GM12878 (cell line): ENCODE data around the gene LITAF. TPM values are rescaled to one million over a fixed set of nuclear protein-coding genes. Genes with fewer than 3 reads are reported as not detected.

Experiments used
- ATAC-seq: fragments of 200-7000 bp; cut with Tn5 transposase; 3 replicates; pipeline ENCODE4 v1.9.1; 2020; ENCODE audit warnings: mild to moderate bottlenecking, moderate library complexity
- BruUV-seq: library from RNA; stranded (reverse); fragments of 400-500 nt; replicated peaks from 2 replicates; lab custom pipeline; 2021; lab: Mats Ljungman, UMichigan
- CTCF ChIA-PET: fragments of 300-600 bp; sonication (Branson Sonifier 250); formaldehyde crosslinking; extraction: SDS; loops from one replicate; lab custom pipeline; 2021; ENCODE audit warnings: inconsistent platforms; lab: Yijun Ruan, JAX
- POLR2A ChIA-PET: fragments of 350-600 bp; formaldehyde crosslinking; extraction: SDS; loops from one replicate; lab custom pipeline; 2021; ENCODE audit warnings: inconsistent platforms; lab: Charles Lee
- RAD21 ChIA-PET: fragments of 300-600 bp; sonication (Branson Sonifier 250); formaldehyde crosslinking; loops from one replicate; lab custom pipeline; 2023; ENCODE audit warnings: antibody characterized with exemption; ENCODE audit not compliant: unreplicated experiment; lab: Charles Lee
- SMC1A ChIA-PET: fragments of 300-600 bp; sonication (Branson Sonifier 250); formaldehyde crosslinking; loops from one replicate; lab custom pipeline; 2023; ENCODE audit not compliant: unreplicated experiment, uncharacterized antibody; lab: Charles Lee
- DNase-seq: peaks from one replicate; pipeline ENCODE4 v3.0.0-alpha.2; 2011; ENCODE audit warnings: low read depth, low spot score
- FAIRE-seq: peaks from 3 replicates; lab custom pipeline; 2011; peaks lifted over from hg19 to GRCh38; lab: Jason Lieb, UNC
- H2AFZ ChIP-seq: 2 replicates; pipeline ENCODE4 v1.6.0; 2011; ENCODE audit warnings: low read depth, low read length, control low read depth; ENCODE audit not compliant: control insufficient read depth
- H3K27ac ChIP-seq: 2 replicates; pipeline ENCODE4 v1.5.1; 2011; ENCODE audit warnings: control low read depth; ENCODE audit not compliant: control insufficient read depth, insufficient read depth
- H3K27me3 ChIP-seq, 2 experiments: replicated peaks in 1 of 2; 2 replicates each; pipeline versions ENCODE4 v1.6.0 to v1.6.1; 2011; ENCODE audit warnings: low read length in 1 of 2; ENCODE audit not compliant: control insufficient read depth in 2 of 2, insufficient read depth in 2 of 2
- H3K36me3 ChIP-seq, 2 experiments: 2 replicates each; pipeline ENCODE4 v1.5.1; 2011; ENCODE audit warnings: low read length in 1 of 2; ENCODE audit not compliant: control insufficient read depth in 2 of 2, insufficient read depth in 2 of 2
- H3K4me1 ChIP-seq: 2 replicates; pipeline ENCODE4 v1.6.1; 2011; ENCODE audit warnings: mild to moderate bottlenecking, low read length, moderate library complexity, mixed read lengths; ENCODE audit not compliant: control insufficient read depth, insufficient read depth
- H3K4me2 ChIP-seq: 2 replicates; pipeline ENCODE4 v1.6.0; 2011; ENCODE audit warnings: control low read depth; ENCODE audit not compliant: control insufficient read depth, insufficient read depth
- H3K4me3 ChIP-seq: fragments of 200-600 bp; sonication (generic); 2 replicates; pipeline ENCODE4 v1.5.1; 2016
- H3K79me2 ChIP-seq: 2 replicates; pipeline ENCODE4 v1.6.0; 2011; ENCODE audit warnings: low read length; ENCODE audit not compliant: control insufficient read depth, insufficient read depth
- H3K9ac ChIP-seq: 2 replicates; pipeline ENCODE4 v1.8.0; 2011; ENCODE audit warnings: low read length, control low read depth, mixed read lengths; ENCODE audit not compliant: control insufficient read depth, insufficient read depth
- H3K9me3 ChIP-seq: replicated peaks from 3 replicates; pipeline ENCODE4 v1.5.1; 2011; ENCODE audit warnings: mild to moderate bottlenecking, low read length; ENCODE audit not compliant: control insufficient read depth, insufficient read depth
- H4K20me1 ChIP-seq: 2 replicates; pipeline ENCODE4 v1.6.0; 2011; ENCODE audit not compliant: control insufficient read depth, insufficient read depth
- FOS ChIP-seq: IDR thresholded peaks from 3 replicates; pipeline ENCODE4 v1.6.1; 2011; ENCODE audit warnings: borderline replicate concordance; ENCODE audit not compliant: insufficient read length; ENCODE audit errors: extremely low read depth
- IKZF2 ChIP-seq, 2 experiments: fragments of 450-650 bp; IDR thresholded peaks; 2 replicates each; pipeline ENCODE4 v1.6.1; 2017; ENCODE audit warnings: mild to moderate bottlenecking in 2 of 2, moderate library complexity in 2 of 2
- KLF5 ChIP-seq: fragments of 450-650 bp; IDR thresholded peaks from 2 replicates; pipeline ENCODE4 v1.6.1; 2014; ENCODE audit warnings: mild to moderate bottlenecking; ENCODE audit not compliant: partially characterized antibody
- LARP7 ChIP-seq: fragments of 450-650 bp; IDR thresholded peaks from 2 replicates; pipeline ENCODE4 v1.6.1; 2017; ENCODE audit warnings: mild to moderate bottlenecking
- NBN ChIP-seq: fragments of 450-650 bp; IDR thresholded peaks from 2 replicates; pipeline ENCODE4 v1.6.1; 2016
- NKRF ChIP-seq: fragments of 450-650 bp; conservative IDR thresholded peaks from 2 replicates; pipeline ENCODE4 v1.6.1; 2017; ENCODE audit warnings: mild to moderate bottlenecking, moderate library complexity
- NR2C1 ChIP-seq: fragments of 450-650 bp; IDR thresholded peaks from 2 replicates; pipeline ENCODE4 v1.6.1; 2017; ENCODE audit warnings: antibody characterized with exemption, mild to moderate bottlenecking, moderate library complexity
- POLR2A ChIP-seq: IDR thresholded peaks from 2 replicates; pipeline ENCODE4 v1.6.1; 2011; ENCODE audit warnings: low read depth, mild to moderate bottlenecking, low read length
- RB1 ChIP-seq: fragments of 450-650 bp; formaldehyde crosslinking; IDR thresholded peaks from 2 replicates; pipeline ENCODE4 v1.6.1; 2017; ENCODE audit warnings: mild to moderate bottlenecking, borderline replicate concordance
- RUNX3 ChIP-seq: IDR thresholded peaks from 2 replicates; pipeline ENCODE4 v1.6.1; 2012; ENCODE audit warnings: low read length, inconsistent platforms
- SIN3A ChIP-seq: IDR thresholded peaks from 2 replicates; pipeline ENCODE4 v1.6.1; 2012; ENCODE audit warnings: low read depth, low read length, improper control_type of control experiment
- SP1 ChIP-seq: IDR thresholded peaks from one replicate; pipeline ENCODE4 v1.6.1; 2011; ENCODE audit warnings: low read depth, low read length
- STAT3 ChIP-seq: IDR thresholded peaks from 2 replicates; pipeline ENCODE4 v1.6.1; 2011; ENCODE audit warnings: low read depth, low read length, improper control_type of control experiment
- ZSCAN29 ChIP-seq: fragments of 450-650 bp; IDR thresholded peaks from 2 replicates; pipeline ENCODE4 v1.6.1; 2017; ENCODE audit warnings: mild to moderate bottlenecking, moderate library complexity
- WGBS: methylation state at CpG from one replicate; pipeline ENCODE4 v1.1.6; 2016; ENCODE audit warnings: low lambda C conversion rate; ENCODE audit not compliant: insufficient replicate concordance, insufficient coverage; ENCODE audit errors: missing lambda C conversion rate; 5-methylcytosine and 5-hydroxymethylcytosine counted together
- in situ Hi-C: fragments of 300-500 bp; cut with MboI; formaldehyde crosslinking; loops from 9 replicates; pipeline ENCODE4 v1.14.3; 2018; ENCODE audit warnings: mixed read lengths
- intact Hi-C: fragments of 100-400 bp; cut with micrococcal nuclease; formaldehyde crosslinking; loops from one replicate; pipeline ENCODE4 v1.14.2; 2022; ENCODE audit not compliant: unreplicated experiment
- polyA plus RNA-seq, 11 experiments: library from polyadenylated mRNA; depleted of rRNA in 4 of 11; unstranded in 6 of 11; stranded (reverse) in 5 of 11; fragments of >200 nt; fragmentation: Nextera tagmentation in 4 of 11; fragmentation: Illumina TruSeq in 1 of 11; extraction: Ambion mirVana in 4 of 11; extraction: Trizol in 1 of 11; gene quantifications; 1 replicate in 1 of 11; 2 replicates in 10 of 11; pipeline versions ENCODE4 v1.2.1 to v1.2.3, GENCODE V29; 2011 to 2016; ENCODE audit warnings: inconsistent platforms in 2 of 11, missing spikeins in 2 of 11, low read depth in 1 of 11
- total RNA-seq, 4 experiments: library from RNA; depleted of rRNA in 3 of 4; stranded (reverse); fragments of >200 nt in 3 of 4; fragmentation: Illumina TruSeq in 1 of 4; extraction: Trizol in 1 of 4; gene quantifications; 2 replicates each; pipeline versions ENCODE4 v1.2.1 to v1.2.3, GENCODE V29; 2013 to 2021
- TF ChIP-seq, protein P1 (sequence below): fragments of 150-350 bp; IDR thresholded peaks from 2 replicates; pipeline ENCODE4 v1.6.1; 2014; ENCODE audit warnings: mild to moderate bottlenecking, low read depth, low read length

Gene LITAF
- total and polyA plus RNA-seq, 10 of the 15 experiments (the other 5 are each of a cell fraction or from before 2014, with no cell fraction given): 99.2 to 211 (median 147) TPM

DNA sequence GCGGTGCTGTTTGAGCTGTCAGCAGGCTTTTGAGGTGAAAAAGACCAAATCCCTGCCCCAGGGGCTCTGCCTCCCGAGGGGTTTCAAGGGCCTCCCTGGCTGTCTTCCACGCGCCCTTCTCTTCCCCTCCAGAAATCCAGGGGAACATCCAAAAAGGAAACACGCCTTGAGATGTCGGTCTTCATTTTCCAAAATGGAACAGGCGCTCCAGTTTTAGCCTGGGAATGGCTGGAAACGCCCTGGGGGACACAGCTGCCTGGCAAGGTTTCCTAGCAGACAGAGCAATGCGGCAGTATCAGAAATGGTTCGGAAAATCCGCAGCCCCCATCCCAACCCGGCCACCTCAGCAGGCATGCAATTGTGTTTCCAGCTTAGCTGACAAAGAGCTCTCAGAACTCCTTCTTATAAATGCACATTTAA, 16.6 kb upstream of the LITAF start:
- TF ChIP-seq SP1 (no peak), NKRF (no peak), STAT3 (no peak)
- ChIA-PET SMC1A (interaction anchor here (1.1 kb wide), 1 partner anchor 18 kb away, joined by 3 read pairs; no protein-coding TSS in a partner anchor), POLR2A (interaction anchor here (0.9 kb wide), 1 partner anchor 13 kb away, joined by 5 read pairs; no protein-coding TSS in a partner anchor), RAD21 (interaction anchor here (1.3 kb wide), 1 partner anchor 74 kb away, joined by 3 read pairs; no protein-coding TSS in a partner anchor), CTCF (interaction anchor here (0.7 to 1.4 kb wide), 3 partner anchors 16 to 197 kb away, joined by 3 to 4 read pairs (median 3); no protein-coding TSS in a partner anchor)
- FAIRE-seq (no peak), DNase-seq (no peak), ATAC-seq (no peak)
- Histone ChIP-seq H3K9me3 (no peaks in the 10 kb centered on the region), H3K4me2 (no peak overlapping the region), H3K9ac (no peak overlapping the region), H4K20me1 (no peaks in the 10 kb centered on the region), H3K79me2 (no peaks in the 10 kb centered on the region), H3K4me3 (no peak overlapping the region), H3K27ac (no peak overlapping the region), H3K4me1 (peaks cover 3% of the 10 kb centered on the region; the same call in 1 of the 2 replicates), H2AFZ (no peak overlapping the region), H3K27me3 (no peaks in the 10 kb centered on the region; a peak in 1 of 4 replicates), H3K36me3 (no peaks in the 10 kb centered on the region)
- no TSS peak for BruUV-seq
- WGBS: 52% methylated on average over 12 of the region's 12 CpGs
- in situ Hi-C loops (no loop called here), intact Hi-C loops (no loop called here)

DNA sequence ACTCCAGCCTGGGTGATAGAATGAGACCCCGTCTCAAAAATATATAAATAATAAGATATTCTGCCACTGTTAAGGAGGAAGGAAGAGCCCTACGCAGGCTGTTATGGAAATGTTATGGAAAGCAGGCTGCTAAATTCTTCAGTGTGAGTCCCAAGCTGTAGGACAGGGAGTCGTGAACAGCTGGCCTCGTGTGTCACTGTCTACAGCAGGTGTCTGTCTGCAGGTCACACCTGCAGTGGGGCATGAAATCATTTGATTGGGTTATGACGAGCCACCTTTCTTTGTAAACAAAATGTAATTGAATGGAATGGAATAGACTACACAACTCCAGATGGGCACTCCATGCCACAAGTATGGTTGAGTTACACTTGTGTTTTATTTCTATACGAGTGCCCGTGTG, 15.6 kb upstream of the LITAF start:
- DNase-seq (no peak), ATAC-seq (no peak; the same call in 2 of the 3 replicates), FAIRE-seq (no peak)
- H3K9ac ChIP-seq: no peak overlapping the region
- H2AFZ ChIP-seq: no peak overlapping the region
- no peak overlapping the region for H3K4me2 ChIP-seq
- H3K27me3 ChIP-seq: no peaks in the 10 kb centered on the region
- no peak overlapping the region for H3K27ac ChIP-seq
- H3K9me3 ChIP-seq: no peaks in the 10 kb centered on the region
- in situ Hi-C loops: no loop called here
- TF ChIP-seq NBN (no peak), FOS (no peak), SIN3A (no peak), NR2C1 (no peak), IKZF2 (IDR thresholded peaks at IDR 0.05) (no peak), KLF5 (no peak), RUNX3 (no peak), ZSCAN29 (no peak), RB1 (no peak), LARP7 (no peak), POLR2A (no peak)
- TF ChIP-seq, protein P1, sequence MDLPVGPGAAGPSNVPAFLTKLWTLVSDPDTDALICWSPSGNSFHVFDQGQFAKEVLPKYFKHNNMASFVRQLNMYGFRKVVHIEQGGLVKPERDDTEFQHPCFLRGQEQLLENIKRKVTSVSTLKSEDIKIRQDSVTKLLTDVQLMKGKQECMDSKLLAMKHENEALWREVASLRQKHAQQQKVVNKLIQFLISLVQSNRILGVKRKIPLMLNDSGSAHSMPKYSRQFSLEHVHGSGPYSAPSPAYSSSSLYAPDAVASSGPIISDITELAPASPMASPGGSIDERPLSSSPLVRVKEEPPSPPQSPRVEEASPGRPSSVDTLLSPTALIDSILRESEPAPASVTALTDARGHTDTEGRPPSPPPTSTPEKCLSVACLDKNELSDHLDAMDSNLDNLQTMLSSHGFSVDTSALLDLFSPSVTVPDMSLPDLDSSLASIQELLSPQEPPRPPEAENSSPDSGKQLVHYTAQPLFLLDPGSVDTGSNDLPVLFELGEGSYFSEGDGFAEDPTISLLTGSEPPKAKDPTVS: no peak
- SMC1A ChIA-PET: interaction anchor here (1.4 kb wide), 1 partner anchor 20 kb away, joined by 3 read pairs; no protein-coding TSS in a partner anchor
- WGBS: 21% methylated on average over 7 of the region's 7 CpGs
- intact Hi-C loops: no loop called here
- POLR2A ChIA-PET: interaction anchor here (0.6 to 1.0 kb wide), 2 partner anchors 15 to 191 kb away, joined by 3 to 4 read pairs; partner anchors contain the start of gene LITAF
- no peaks in the 10 kb centered on the region for H3K79me2 ChIP-seq
- CTCF ChIA-PET: interaction anchor here (0.7 to 1.4 kb wide), 2 partner anchors 140 to 196 kb away, joined by 3 to 4 read pairs; no protein-coding TSS in a partner anchor
- H3K4me3 ChIP-seq: no peak overlapping the region
- H3K36me3 ChIP-seq: no peaks in the 10 kb centered on the region
- RAD21 ChIA-PET: interaction anchor here (1.3 kb wide), 1 partner anchor 73 kb away, joined by 3 read pairs; no protein-coding TSS in a partner anchor
- BruUV-seq: no TSS peak
- no peaks in the 10 kb centered on the region for H3K4me1 ChIP-seq
- no peaks in the 10 kb centered on the region for H4K20me1 ChIP-seq
